Right atrium auricular region (tissue), 2 donors: Measurements from ENCODE around the gene FGD4. TPM values are rescaled to one million over a fixed set of nuclear protein-coding genes. Genes with fewer than 3 reads are reported as not detected.

Source experiments
- DNase-seq: peaks from one replicate; pipeline ENCODE4 v3.0.0-alpha.2; 2019; ENCODE audit warnings: low spot score
- H3K27ac ChIP-seq, 2 donors: fragments of 200-600 bp; sonication (generic); 1 replicate in 1 of 2; 2 replicates in 1 of 2; pipeline ENCODE4 v1.5.1; 2016 to 2019
- H3K27me3 ChIP-seq, 2 donors: fragments of 200-600 bp; sonication (generic); one replicate each; pipeline versions ENCODE4 v1.5.1 to v1.6.0; 2017 to 2019
- H3K36me3 ChIP-seq: fragments of 200-600 bp; sonication (generic); one replicate; pipeline ENCODE4 v1.5.1; 2016
- H3K4me1 ChIP-seq, 2 donors: fragments of 200-600 bp; sonication (generic); one replicate each; pipeline versions ENCODE4 v1.5.1 to v1.6.0; 2017 to 2019
- H3K4me3 ChIP-seq, 2 donors: fragments of 200-600 bp; sonication (generic); 1 replicate in 1 of 2; 2 replicates in 1 of 2; pipeline ENCODE4 v1.5.1; 2017 to 2019; ENCODE audit warnings: mild to moderate bottlenecking in 1 of 2, moderate library complexity in 1 of 2
- H3K9me3 ChIP-seq, 2 donors: fragments of 200-600 bp; sonication (generic); one replicate each; pipeline ENCODE4 v1.5.1; 2019
- total RNA-seq, 2 donors: library from RNA; depleted of rRNA; stranded (reverse); fragments of >200 nt; gene quantifications; one replicate each; pipeline ENCODE4 v1.1.0, GENCODE V29; 2016
- TF ChIP-seq, protein P1 (sequence below), 2 donors: fragments of 200-600 bp; sonication (generic); IDR thresholded peaks; one replicate each; pipeline ENCODE4 v1.5.1; 2019; ENCODE audit warnings: antibody characterized with exemption in 2 of 2

Gene FGD4
- total RNA-seq, 2 donors from 2014 or later = 13.5 to 16.2 TPM

DNA sequence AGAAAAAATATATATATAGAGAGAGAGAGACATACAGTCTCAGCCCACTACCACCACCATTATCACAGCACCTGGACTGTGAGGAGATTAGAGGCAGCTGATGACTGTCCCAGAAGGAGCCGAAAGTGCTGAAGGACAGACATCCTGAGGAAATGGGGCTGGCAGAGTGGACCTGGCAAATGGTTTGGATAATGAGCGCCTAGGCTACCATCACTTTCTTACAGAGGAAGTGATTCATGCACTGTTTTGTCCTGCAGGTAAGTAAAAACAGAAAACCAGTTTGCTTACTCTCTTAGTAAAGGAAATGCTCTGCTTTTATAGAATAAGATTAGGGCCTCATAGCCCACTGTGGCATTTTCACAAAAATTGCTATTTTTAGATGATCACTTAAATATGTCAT lies 251.2 kb downstream of the FGD4 start:
- no peak for DNase-seq
- Histone ChIP-seq H3K27ac (no peak overlapping the region), H3K27me3 (no peaks in the 10 kb centered on the region), H3K4me1 (peaks cover 0 to 10% of the 10 kb centered on the region in 2 donors), H3K4me3 (no peak overlapping the region), H3K36me3 (peaks cover 4% of the 10 kb centered on the region), H3K9me3 (no peaks in the 10 kb centered on the region)
- TF ChIP-seq, protein P1, sequence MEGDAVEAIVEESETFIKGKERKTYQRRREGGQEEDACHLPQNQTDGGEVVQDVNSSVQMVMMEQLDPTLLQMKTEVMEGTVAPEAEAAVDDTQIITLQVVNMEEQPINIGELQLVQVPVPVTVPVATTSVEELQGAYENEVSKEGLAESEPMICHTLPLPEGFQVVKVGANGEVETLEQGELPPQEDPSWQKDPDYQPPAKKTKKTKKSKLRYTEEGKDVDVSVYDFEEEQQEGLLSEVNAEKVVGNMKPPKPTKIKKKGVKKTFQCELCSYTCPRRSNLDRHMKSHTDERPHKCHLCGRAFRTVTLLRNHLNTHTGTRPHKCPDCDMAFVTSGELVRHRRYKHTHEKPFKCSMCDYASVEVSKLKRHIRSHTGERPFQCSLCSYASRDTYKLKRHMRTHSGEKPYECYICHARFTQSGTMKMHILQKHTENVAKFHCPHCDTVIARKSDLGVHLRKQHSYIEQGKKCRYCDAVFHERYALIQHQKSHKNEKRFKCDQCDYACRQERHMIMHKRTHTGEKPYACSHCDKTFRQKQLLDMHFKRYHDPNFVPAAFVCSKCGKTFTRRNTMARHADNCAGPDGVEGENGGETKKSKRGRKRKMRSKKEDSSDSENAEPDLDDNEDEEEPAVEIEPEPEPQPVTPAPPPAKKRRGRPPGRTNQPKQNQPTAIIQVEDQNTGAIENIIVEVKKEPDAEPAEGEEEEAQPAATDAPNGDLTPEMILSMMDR (IDR thresholded peaks at IDR 0.05) = no peak

DNA sequence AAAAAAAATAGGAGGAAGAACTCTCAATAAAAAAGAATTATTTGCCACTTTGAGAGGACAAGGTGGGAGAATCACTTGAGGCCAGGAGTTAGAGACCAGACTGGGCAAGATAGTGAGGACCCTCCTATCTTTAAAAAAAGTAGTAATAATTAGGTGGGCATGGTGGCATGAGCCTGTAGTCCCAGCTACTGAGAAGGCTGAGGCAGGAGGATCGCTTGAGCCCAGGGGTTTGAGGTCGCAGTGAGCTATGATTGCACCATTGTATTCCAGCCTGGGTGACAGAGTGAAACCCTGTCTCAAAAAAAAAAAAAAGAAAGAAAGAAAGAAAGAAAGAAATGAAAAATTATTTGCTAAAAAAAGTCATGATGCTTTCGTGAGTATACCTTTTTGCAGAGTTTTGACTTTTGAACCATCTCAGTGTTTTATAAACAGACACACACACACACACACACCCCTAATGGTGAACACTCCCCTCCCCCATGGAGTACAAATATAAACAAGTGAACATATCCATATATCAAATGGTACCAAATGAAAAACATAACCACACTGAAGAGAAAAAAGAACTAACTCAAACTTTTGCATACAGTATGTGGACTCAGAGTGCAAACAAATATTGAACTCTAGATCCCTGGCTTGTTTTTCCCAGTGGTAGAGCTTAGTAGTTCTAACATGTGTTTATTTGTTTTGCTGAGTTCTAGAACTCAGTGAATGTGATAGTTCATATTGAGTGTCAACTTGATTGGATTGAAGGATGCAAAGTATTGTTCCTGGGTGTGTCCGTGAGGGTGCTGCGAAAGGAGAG lies 252.0 kb downstream of the FGD4 start:
- TF ChIP-seq, protein P1 (IDR thresholded peaks at IDR 0.05) = no peak
- H3K4me1 ChIP-seq = peaks cover 0 to 10% of the 10 kb centered on the region in 2 donors
- H3K4me3 ChIP-seq = no peak overlapping the region
- no peaks in the 10 kb centered on the region for H3K27me3 ChIP-seq
- no peak for DNase-seq
- no peaks in the 10 kb centered on the region for H3K36me3 ChIP-seq
- H3K9me3 ChIP-seq = no peaks in the 10 kb centered on the region
- H3K27ac ChIP-seq = no peak overlapping the region

DNA sequence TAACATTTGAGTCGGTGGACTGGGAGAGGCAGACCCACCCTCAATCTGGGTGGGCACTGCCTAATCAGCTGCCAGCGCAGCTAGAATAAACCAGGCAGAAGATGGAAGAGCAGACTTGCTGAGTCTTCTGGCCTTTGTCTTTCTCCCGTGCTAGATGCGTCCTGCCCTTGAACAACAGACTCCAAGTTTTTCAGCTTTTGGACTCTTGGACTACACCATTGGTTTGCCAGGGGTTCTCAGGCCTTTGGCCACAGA lies 252.5 kb downstream of the FGD4 start:
- H3K4me1 ChIP-seq = peaks cover 0 to 4% of the 10 kb centered on the region in 2 donors
- H3K27ac ChIP-seq = no peak overlapping the region
- no peaks in the 10 kb centered on the region for H3K27me3 ChIP-seq
- no peaks in the 10 kb centered on the region for H3K9me3 ChIP-seq
- H3K36me3 ChIP-seq = no peaks in the 10 kb centered on the region
- DNase-seq = no peak
- TF ChIP-seq, protein P1 (IDR thresholded peaks at IDR 0.05) = no peak
- H3K4me3 ChIP-seq = no peak overlapping the region

DNA sequence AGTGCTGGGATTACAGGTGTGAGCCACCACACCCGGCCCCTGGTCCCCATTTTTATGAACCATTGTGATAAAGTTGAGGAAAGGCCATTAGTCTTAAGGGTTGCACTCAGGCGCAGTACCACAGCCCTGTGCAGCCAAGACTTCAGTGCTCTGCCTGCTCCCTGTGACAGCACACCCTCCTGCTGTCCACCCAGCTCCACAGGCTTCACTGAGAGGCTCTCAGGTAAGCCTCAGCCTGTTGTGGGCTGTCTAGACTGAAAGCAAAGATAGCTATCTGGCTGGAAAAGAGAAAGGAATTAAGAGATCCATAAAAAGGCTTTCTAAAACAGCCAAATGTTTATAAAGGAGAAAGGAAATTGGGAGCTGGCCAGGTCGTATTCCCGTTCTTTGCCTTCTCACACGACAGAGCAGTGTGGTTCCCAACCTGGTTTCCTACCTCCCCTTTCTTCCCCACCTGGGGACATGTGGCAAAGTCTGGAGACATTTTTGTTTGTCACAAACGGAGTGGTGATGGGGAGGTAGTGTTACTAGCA lies 260.6 kb downstream of the FGD4 start:
- H3K4me1 ChIP-seq = peaks cover 0 to 10% of the 10 kb centered on the region in 2 donors
- no peak overlapping the region for H3K4me3 ChIP-seq
- H3K27ac ChIP-seq = peak overlapping the region in 1 of 2 donors; percentile 41
- TF ChIP-seq, protein P1 (IDR thresholded peaks at IDR 0.05) = no peak
- H3K27me3 ChIP-seq = no peaks in the 10 kb centered on the region
- H3K36me3 ChIP-seq = no peaks in the 10 kb centered on the region
- DNase-seq = no peak
- no peaks in the 10 kb centered on the region for H3K9me3 ChIP-seq

DNA sequence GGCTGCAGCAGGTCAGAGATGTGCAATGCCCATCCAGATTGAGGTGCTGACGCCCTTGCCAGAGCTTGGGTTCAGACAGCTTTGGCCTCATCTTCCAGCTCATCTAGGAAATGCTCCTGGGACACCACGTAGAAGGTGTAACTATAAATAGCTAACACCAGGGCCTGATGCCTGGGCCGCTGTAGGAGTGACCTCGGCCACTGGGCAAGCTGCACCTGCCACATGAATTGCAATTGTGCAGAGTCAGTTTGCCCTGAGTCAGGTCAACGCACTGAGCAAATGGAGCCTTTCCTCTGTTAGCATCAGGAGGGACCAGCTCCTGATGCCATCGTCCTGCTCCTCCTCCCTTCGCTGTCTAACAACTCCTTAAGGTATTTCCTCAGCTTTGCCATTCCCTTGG lies 262.3 kb downstream of the FGD4 start:
- Histone ChIP-seq H3K36me3 (no peaks in the 10 kb centered on the region), H3K27me3 (no peaks in the 10 kb centered on the region), H3K4me3 (no peak overlapping the region), H3K9me3 (no peaks in the 10 kb centered on the region), H3K27ac (no peak overlapping the region), H3K4me1 (peaks cover 0 to 10% of the 10 kb centered on the region in 2 donors)
- DNase-seq = no peak
- TF ChIP-seq, protein P1 (IDR thresholded peaks at IDR 0.05) = no peak

DNA sequence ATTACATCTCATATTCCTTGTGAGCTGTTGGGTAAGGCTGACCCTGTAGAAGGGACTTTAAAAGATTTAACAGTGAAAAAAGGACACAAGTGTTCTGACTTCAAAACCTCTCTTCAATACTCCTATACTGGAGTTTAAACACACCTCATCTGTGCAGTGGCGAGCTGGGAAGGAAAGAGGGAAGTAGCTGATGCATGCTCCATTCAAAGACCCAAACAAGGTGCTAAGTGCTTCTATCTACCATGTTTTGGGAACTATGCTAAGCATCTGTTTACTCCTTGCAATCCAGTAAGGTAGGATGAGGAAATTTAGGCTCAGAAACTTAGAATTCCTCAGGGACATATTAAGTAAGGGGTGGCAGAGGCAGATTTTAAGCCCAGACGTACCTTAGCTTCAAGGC lies 263.3 kb downstream of the FGD4 start:
- Histone ChIP-seq H3K4me3 (no peak overlapping the region), H3K27me3 (no peaks in the 10 kb centered on the region), H3K36me3 (no peaks in the 10 kb centered on the region), H3K27ac (no peak overlapping the region), H3K4me1 (peaks cover 0 to 10% of the 10 kb centered on the region in 2 donors), H3K9me3 (no peaks in the 10 kb centered on the region)
- TF ChIP-seq, protein P1 (IDR thresholded peaks at IDR 0.05) = no peak
- DNase-seq = no peak
